AG10803 (cell line): ENCODE measurements around the gene SLC48A1.

Source experiments
- DNase-seq: peaks from one replicate; pipeline ENCODE4 v3.0.0; 2010; ENCODE audit warnings: low read depth
- H3K4me3 ChIP-seq: 2 replicates; pipeline ENCODE4 v1.5.1; 2011; ENCODE audit warnings: mild to moderate bottlenecking, low read length, control low read depth
- TF ChIP-seq, protein P1 (sequence below): conservative IDR thresholded peaks from 2 replicates; pipeline ENCODE4 v1.5.1; 2011; ENCODE audit warnings: mild to moderate bottlenecking, low read length, control low read depth, inconsistent platforms

Gene SLC48A1

DNA sequence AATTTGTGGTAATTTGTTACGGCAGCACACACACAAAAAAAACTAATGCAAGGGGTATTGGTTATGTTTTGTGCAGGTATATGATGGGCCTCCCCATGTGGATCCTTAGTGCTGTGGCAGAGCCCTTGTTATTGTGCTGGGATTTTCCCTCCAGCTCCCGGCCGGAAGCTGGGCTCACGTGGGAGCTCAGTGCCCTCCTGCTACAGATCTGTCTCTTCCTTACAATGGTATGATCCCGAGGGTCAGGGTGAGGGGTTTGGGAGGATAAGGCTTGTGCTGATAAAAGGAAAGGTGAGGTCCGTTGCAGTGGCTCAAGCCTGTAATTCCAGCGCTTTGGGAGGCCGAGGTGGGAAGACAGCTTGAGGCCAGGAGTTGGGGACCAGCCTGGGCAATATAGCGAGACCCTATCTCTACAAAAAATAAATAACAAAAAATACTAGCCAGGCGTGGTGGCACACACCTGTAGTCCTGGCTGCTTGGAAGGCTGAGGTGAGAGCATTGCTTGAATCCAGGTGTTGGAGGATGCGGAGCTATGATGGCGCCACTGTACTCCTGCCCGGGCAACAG lies 861 bp upstream of the SLC48A1 start:
- no peak for DNase-seq
- TF ChIP-seq, protein P1, sequence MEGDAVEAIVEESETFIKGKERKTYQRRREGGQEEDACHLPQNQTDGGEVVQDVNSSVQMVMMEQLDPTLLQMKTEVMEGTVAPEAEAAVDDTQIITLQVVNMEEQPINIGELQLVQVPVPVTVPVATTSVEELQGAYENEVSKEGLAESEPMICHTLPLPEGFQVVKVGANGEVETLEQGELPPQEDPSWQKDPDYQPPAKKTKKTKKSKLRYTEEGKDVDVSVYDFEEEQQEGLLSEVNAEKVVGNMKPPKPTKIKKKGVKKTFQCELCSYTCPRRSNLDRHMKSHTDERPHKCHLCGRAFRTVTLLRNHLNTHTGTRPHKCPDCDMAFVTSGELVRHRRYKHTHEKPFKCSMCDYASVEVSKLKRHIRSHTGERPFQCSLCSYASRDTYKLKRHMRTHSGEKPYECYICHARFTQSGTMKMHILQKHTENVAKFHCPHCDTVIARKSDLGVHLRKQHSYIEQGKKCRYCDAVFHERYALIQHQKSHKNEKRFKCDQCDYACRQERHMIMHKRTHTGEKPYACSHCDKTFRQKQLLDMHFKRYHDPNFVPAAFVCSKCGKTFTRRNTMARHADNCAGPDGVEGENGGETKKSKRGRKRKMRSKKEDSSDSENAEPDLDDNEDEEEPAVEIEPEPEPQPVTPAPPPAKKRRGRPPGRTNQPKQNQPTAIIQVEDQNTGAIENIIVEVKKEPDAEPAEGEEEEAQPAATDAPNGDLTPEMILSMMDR = no peak
- H3K4me3 ChIP-seq = peak overlapping the region; percentile 57

DNA sequence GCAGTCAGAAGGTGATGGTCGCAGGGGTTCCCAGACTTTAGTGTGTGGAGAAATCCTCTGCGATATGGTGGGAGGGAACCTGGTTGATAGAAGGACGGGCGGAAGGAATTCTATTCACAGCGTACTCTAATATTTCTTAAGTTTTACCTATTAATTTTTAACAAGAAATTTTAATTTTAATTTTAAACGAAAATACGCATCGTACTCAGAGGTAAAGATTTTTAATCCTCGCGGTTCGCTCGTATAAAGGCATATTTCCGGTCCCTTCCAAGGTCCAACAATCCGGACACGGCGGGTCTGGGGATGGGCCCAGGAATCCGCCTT lies 338 bp upstream of the SLC48A1 start:
- no peak for DNase-seq
- TF ChIP-seq, protein P1 = no peak
- H3K4me3 ChIP-seq = peak overlapping the region; percentile 57

DNA sequence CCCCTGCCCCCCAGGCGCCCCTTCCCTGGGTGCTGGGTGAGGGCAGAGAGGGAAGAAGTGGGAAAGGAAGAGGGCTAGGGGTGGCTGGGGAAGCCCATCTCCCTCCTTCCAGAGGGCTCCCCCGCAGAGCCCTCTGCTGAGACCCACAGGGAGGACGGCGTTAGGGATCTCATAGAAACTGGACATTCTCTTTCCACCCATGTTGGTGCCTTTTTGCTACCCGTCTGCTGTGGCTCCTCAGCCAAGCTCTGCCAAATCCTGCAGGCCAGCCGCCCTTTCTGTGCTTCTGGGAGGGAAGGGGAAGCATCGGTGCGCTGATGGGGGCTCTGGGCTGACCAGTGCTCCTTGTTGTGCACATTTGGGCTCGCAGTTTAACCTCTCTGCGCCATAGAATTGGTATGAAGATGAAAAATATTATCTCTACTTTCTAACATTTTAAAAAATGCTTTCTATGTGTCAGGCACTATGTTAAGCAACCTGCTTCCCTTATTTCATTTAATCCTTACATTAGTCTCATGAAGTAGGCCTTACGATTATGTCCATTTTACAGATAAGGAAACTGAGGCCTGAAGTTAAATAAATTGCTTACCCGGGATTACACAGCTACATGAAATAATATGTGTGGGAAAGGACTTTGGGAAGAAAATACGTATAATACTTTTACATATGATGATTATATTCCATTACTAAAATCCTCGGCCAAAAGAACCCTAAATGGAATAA lies 981 bp downstream of the SLC48A1 start:
- TF ChIP-seq, protein P1 = no peak
- peak overlapping the region; percentile 72 for H3K4me3 ChIP-seq
- DNase-seq = no peak

DNA sequence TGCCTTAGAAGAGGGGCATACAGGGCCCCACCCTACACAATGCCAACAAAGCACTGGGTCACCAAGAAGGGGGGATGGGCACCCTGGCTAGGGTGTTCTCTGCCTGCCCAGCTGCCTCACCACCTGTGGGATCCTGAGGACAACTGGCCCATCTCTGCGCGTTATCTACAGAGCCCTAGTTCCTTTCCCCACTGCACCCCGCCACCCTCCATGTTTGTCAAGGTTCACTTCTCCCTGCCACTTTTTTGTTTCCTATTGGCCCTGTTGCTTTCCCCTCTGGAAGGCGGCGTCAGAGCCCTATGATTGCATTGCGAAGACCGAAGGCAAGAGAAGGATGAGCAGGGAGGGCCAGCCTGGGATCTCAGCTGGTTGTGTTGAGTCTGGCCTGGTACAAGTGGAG lies 1.6 kb downstream of the SLC48A1 start:
- TF ChIP-seq, protein P1 = no peak
- DNase-seq = no peak
- H3K4me3 ChIP-seq = no peak overlapping the region

DNA sequence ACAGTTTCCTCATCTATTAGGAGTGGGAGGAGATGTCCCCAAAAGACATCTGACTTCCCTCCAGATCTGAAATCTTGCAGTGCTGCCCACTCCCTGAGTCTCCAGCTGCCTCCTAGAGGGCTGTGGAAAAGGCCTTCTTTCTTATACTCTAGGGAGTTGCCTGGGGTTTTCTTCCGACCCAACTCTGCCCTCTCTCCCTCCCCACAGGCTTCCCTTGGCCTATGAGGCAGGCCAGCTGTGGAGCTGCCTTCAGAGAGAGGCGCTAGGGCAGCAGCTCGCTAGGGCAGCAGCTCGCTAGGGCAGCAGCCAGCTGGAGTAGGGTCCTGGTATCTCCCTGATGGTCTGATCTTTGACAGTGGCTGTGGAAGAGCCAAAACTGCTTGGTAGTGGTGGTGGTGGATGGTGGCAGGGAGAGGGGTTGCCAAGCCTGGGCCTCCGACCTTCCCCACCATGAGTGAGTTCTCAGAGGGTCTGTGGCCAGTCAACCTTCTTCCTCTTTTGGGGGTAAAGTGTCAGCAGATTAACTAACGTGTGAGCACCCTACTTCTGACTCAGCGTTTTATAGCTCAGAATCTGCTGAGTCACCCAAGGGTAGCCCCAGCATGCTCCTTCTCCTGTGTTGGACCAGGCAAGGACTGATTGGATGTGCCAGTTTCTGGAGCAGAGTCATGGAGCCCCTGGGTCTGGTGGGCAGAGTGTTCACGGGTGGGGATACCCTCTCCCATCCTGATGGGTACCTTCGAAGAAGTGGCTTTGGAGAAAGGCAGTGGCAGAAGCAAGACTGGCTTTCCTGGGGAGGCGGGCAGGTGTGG lies 2.3 kb downstream of the SLC48A1 start:
- peak; percentile 50 for DNase-seq
- TF ChIP-seq, protein P1 = no peak
- H3K4me3 ChIP-seq = no peak overlapping the region

DNA sequence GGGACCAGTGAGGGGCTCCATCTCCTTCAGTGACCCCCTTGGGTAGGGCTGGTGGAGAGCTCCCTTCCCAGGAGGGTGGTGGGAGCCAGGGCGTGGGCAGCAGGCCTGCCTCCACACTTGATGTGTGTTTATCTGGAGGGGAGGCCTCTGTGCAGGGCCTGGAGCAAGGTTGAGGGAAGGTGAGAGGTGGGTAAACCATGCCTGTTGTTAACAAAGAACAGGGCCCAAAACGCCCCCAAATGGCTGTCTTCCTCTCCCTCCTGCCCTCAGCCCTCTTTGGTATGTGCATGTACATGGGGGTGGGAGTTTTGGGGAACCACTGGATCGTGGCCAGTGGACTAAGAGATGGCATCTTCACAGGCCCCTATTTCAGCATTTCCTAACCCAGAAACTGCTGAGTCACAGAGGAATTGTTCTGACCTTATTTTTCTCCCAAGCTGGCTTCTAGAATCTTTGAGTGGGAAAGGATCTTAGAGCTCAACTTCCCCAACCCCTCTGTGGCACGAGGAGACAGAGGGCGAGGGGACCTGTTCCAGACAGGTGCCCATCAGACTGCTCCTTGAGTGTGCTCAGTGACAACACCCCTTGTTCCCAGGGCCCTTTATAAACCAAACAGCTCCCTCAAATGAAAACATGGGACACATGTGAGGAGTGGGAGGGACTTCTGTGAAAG lies 3.6 kb downstream of the SLC48A1 start:
- peak; percentile 79 for DNase-seq
- TF ChIP-seq, protein P1 = no peak
- H3K4me3 ChIP-seq = no peak overlapping the region
